Small intestine (tissue), 7 donors: ENCODE measurements around the gene SYNJ2. TPM values are rescaled to one million over a fixed set of nuclear protein-coding genes. Genes with fewer than 3 reads are reported as not detected.
"Not testable (repeated sequence)": the region's sequence is repeated elsewhere in the genome, so short reads cannot be mapped to it uniquely, and the experiment has no call there.

Experiments
- DNase-seq, 2 donors: peaks; one replicate each; pipeline versions ENCODE4 v3.0.0 to v3.0.0-alpha.2; 2013
- FAIRE-seq: peaks from 2 replicates; lab custom pipeline; 2012; peaks lifted over from hg19 to GRCh38; lab: Jason Lieb, UNC
- H3K27ac ChIP-seq, 3 donors: one replicate each; pipeline ENCODE4 v1.5.1; 2013; ENCODE audit warnings: low read length in 2 of 3, mild to moderate bottlenecking in 2 of 3, control low read depth in 1 of 3, inconsistent platforms in 1 of 3, low read depth in 1 of 3, moderate library complexity in 1 of 3
- H3K27me3 ChIP-seq, 3 donors: one replicate each; pipeline ENCODE4 v1.6.1; 2013; ENCODE audit warnings: low read length in 3 of 3, inconsistent platforms in 1 of 3; ENCODE audit not compliant: control insufficient read depth in 3 of 3, insufficient read depth in 3 of 3
- H3K36me3 ChIP-seq, 3 donors: one replicate each; pipeline ENCODE4 v1.6.1; 2013; ENCODE audit warnings: low read length in 3 of 3, inconsistent platforms in 1 of 3, low read depth in 1 of 3, mild to moderate bottlenecking in 1 of 3, moderate library complexity in 1 of 3; ENCODE audit not compliant: control insufficient read depth in 3 of 3, insufficient read depth in 2 of 3
- H3K4me1 ChIP-seq, 3 donors: one replicate each; pipeline ENCODE4 v1.6.1; 2013; ENCODE audit warnings: low read length in 2 of 3, inconsistent platforms in 1 of 3, low read depth in 1 of 3, mild to moderate bottlenecking in 1 of 3, moderate library complexity in 1 of 3; ENCODE audit not compliant: control insufficient read depth in 3 of 3, insufficient read depth in 2 of 3
- H3K4me3 ChIP-seq, 3 donors: one replicate each; pipeline ENCODE4 v1.5.1; 2013; ENCODE audit warnings: low read length in 3 of 3, control low read depth in 1 of 3, inconsistent platforms in 1 of 3, low read depth in 1 of 3, mild to moderate bottlenecking in 1 of 3, moderate library complexity in 1 of 3
- H3K9me3 ChIP-seq, 2 donors: one replicate each; pipeline ENCODE4 v1.6.1; 2013; ENCODE audit warnings: low read depth in 1 of 2, low read length in 1 of 2; ENCODE audit not compliant: control insufficient read depth in 2 of 2, insufficient read depth in 1 of 2
- WGBS, 3 donors: extraction: QIAGEN DNeasy Blood & Tissue Kit; methylation state at CpG; one replicate each; pipeline ENCODE4 v1.1.7; 2013; 5-methylcytosine and 5-hydroxymethylcytosine counted together
- polyA plus RNA-seq, 4 donors: library from polyadenylated mRNA; stranded (reverse) in 3 of 4; unstranded in 1 of 4; fragments of 200-250 nt in 3 of 4; fragments of 120-200 nt in 1 of 4; gene quantifications; one replicate each; pipeline versions ENCODE4 v1.2.1 to v1.2.3, GENCODE V29; 2013
- donor health status: healthy with polysubstance abuse.
- donor health status: control.
- donor health status: control.
- donor health status: Bipolar disorder and iron deficiency.
- donor health status: healthy.

Gene SYNJ2
- polyA plus RNA-seq, 4 donors = 7.0 to 16.3 (median 9.4) TPM

GRCh38 chr6:157942351-157942750, 39.3 kb upstream of the SYNJ2 start:
- DNase-seq = no peak
- H3K4me3 ChIP-seq = no peak overlapping the region
- no peak for FAIRE-seq
- H3K27ac ChIP-seq = no peak overlapping the region
- H3K4me1 ChIP-seq = peaks cover 0 to 4% (median 0%) of the 10 kb centered on the region in 3 donors
- H3K27me3 ChIP-seq = no peaks in the 10 kb centered on the region
- 87 to 90% (median 89%) methylated on average over 14 of the region's 14 CpGs for WGBS, 3 donors
- H3K9me3 ChIP-seq = no peaks in the 10 kb centered on the region
- H3K36me3 ChIP-seq = peaks cover 9 to 65% (median 17%) of the 10 kb centered on the region in 3 donors

- Histone ChIP-seq H3K9me3 (no peaks in the 10 kb centered on the region), H3K4me1 (peaks cover 0 to 4% (median 0%) of the 10 kb centered on the region in 3 donors), H3K27ac (no peak overlapping the region), H3K27me3 (no peaks in the 10 kb centered on the region), H3K36me3 (peaks cover 9 to 65% (median 13%) of the 10 kb centered on the region in 3 donors), H3K4me3 (no peak overlapping the region)
- FAIRE-seq = no peak
- no peak for DNase-seq
- WGBS, 3 donors = 90 to 95% (median 93%) methylated on average over 16 of the region's 16 CpGs
Observed at GRCh38 chr6:157943249-157943963, 38.3 kb upstream of the SYNJ2 start.

GRCh38 chr6:157943964-157944283, 37.7 kb upstream of the SYNJ2 start:
- FAIRE-seq = no peak

GRCh38 chr6:157944983-157945931, 36.4 kb upstream of the SYNJ2 start:
- FAIRE-seq (no peak), DNase-seq (no peak)
- no peak overlapping the region for H3K27ac ChIP-seq
- no peaks in the 10 kb centered on the region for H3K9me3 ChIP-seq
- no peaks in the 10 kb centered on the region for H3K27me3 ChIP-seq
- WGBS, 3 donors = 85 to 87% (median 87%) methylated on average over 14 of the region's 14 CpGs
- peaks cover 0 to 3% (median 0%) of the 10 kb centered on the region in 3 donors for H3K4me1 ChIP-seq
- no peak overlapping the region for H3K4me3 ChIP-seq
- H3K36me3 ChIP-seq = peaks cover 9 to 52% (median 13%) of the 10 kb centered on the region in 3 donors

More at GRCh38 chr6:157943964-157944283, 37.7 kb upstream of the SYNJ2 start:
- 94 to 98% (median 96%) methylated on average over 15 of the region's 15 CpGs for WGBS, 3 donors
- H3K27me3 ChIP-seq = no peaks in the 10 kb centered on the region
- H3K4me1 ChIP-seq = peaks cover 0 to 4% (median 0%) of the 10 kb centered on the region in 3 donors
- DNase-seq = no peak
- peaks cover 9 to 63% (median 13%) of the 10 kb centered on the region in 3 donors for H3K36me3 ChIP-seq
- no peak overlapping the region for H3K4me3 ChIP-seq
- H3K9me3 ChIP-seq = no peaks in the 10 kb centered on the region
- no peak overlapping the region for H3K27ac ChIP-seq

GRCh38 chr6:157946053-157946617, 35.5 kb upstream of the SYNJ2 start:
- no peak overlapping the region for H3K27ac ChIP-seq
- H3K4me1 ChIP-seq = no peaks in the 10 kb centered on the region
- WGBS, 3 donors = 89 to 90% (median 90%) methylated on average over 6 of the region's 6 CpGs
- DNase-seq = no peak
- H3K4me3 ChIP-seq = no peak overlapping the region
- H3K27me3 ChIP-seq = no peaks in the 10 kb centered on the region
- peaks cover 5 to 45% (median 13%) of the 10 kb centered on the region in 3 donors for H3K36me3 ChIP-seq
- no peaks in the 10 kb centered on the region for H3K9me3 ChIP-seq
- no peak for FAIRE-seq

- peaks cover 0 to 6% (median 0%) of the 10 kb centered on the region in 3 donors for H3K4me1 ChIP-seq
- FAIRE-seq (no peak), DNase-seq (no peak)
- WGBS, 3 donors = 57 to 72% (median 69%) methylated on average over 5 of the region's 5 CpGs
- no peaks in the 10 kb centered on the region for H3K9me3 ChIP-seq
- no peak overlapping the region for H3K4me3 ChIP-seq
- H3K27ac ChIP-seq = no peak overlapping the region
- peaks cover 5 to 38% (median 8%) of the 10 kb centered on the region in 3 donors for H3K36me3 ChIP-seq
- no peaks in the 10 kb centered on the region for H3K27me3 ChIP-seq
Observed at GRCh38 chr6:157946865-157947532, 34.7 kb upstream of the SYNJ2 start.

GRCh38 chr6:157950899-157951298, 30.8 kb upstream of the SYNJ2 start:
- peaks cover 0 to 38% (median 0%) of the 10 kb centered on the region in 3 donors for H3K4me1 ChIP-seq
- H3K9me3 ChIP-seq, DNase-seq, H3K4me3 ChIP-seq, H3K27ac ChIP-seq, H3K36me3 ChIP-seq, H3K27me3 ChIP-seq, FAIRE-seq: not testable (repeated sequence)
- 69 to 96% (median 71%) methylated on average over 1 of the region's 1 CpG for WGBS, 3 donors
